H1 (cell line): ENCODE results near the gene LIMA1. TPM values are rescaled to one million over a fixed set of nuclear protein-coding genes. Genes with fewer than 3 reads are reported as not detected.

Experiments
- ASH2L ChIP-seq: fragments of 200-600, 300-600 bp; sonication (generic); IDR thresholded peaks from one replicate; pipeline ENCODE4 v1.7.1; 2017; ENCODE audit warnings: low read length
- CBX8 ChIP-seq: fragments of 300-800, 300-1000 bp; sonication (generic); IDR thresholded peaks from 2 replicates; pipeline ENCODE4 v1.7.1; 2016; ENCODE audit warnings: low read depth, low read length, borderline replicate concordance
- CHD7 ChIP-seq: fragments of 300-600 bp; sonication (generic); IDR thresholded peaks from 2 replicates; pipeline ENCODE4 v1.7.1; 2012; ENCODE audit warnings: low read length, moderate library complexity, mild to moderate bottlenecking, inconsistent platforms; ENCODE audit not compliant: insufficient replicate concordance
- EP300 ChIP-seq, 2 experiments: IDR thresholded peaks; 1 replicate in 1 of 2; 2 replicates in 1 of 2; pipeline ENCODE4 v1.6.1; 2011 to 2012; ENCODE audit warnings: low read depth in 2 of 2, low read length in 2 of 2, mild to moderate bottlenecking in 2 of 2, borderline replicate concordance in 1 of 2, inconsistent platforms in 1 of 2, moderate library complexity in 1 of 2
- GABPA ChIP-seq: IDR thresholded peaks from 2 replicates; pipeline ENCODE4 v1.6.1; 2011; ENCODE audit warnings: mild to moderate bottlenecking, low read length, moderate library complexity, borderline replicate concordance; ENCODE audit not compliant: insufficient read depth
- PHF8 ChIP-seq: fragments of 200-600 bp; sonication (generic); conservative IDR thresholded peaks from 2 replicates; pipeline ENCODE4 v1.7.1; 2012; ENCODE audit warnings: low read depth, mild to moderate bottlenecking, inconsistent platforms, low read length, moderate library complexity
- RXRA ChIP-seq: IDR thresholded peaks from 2 replicates; pipeline ENCODE4 v1.6.1; 2011; ENCODE audit warnings: low read depth, mild to moderate bottlenecking, low read length, moderate library complexity; ENCODE audit not compliant: insufficient read depth
- TAF7 ChIP-seq: optimal IDR thresholded peaks from 2 replicates; pipeline ENCODE3; 2011; ENCODE audit warnings: low read depth, mild to moderate bottlenecking, inconsistent platforms, low read length, moderate library complexity, borderline replicate concordance
- TCF12 ChIP-seq: IDR thresholded peaks from 2 replicates; pipeline ENCODE4 v1.6.1; 2011; ENCODE audit warnings: low read depth, mild to moderate bottlenecking, low read length
- polyA plus RNA-seq, 7 experiments: library from polyadenylated mRNA; depleted of rRNA in 3 of 7; stranded (reverse) in 5 of 7; unstranded in 2 of 7; fragments of >200 nt in 5 of 7; fragments of 200-250 nt in 2 of 7; gene quantifications; 1 replicate in 5 of 7; 2 replicates in 1 of 7; 4 replicates in 1 of 7; pipeline versions ENCODE4 v1.2.1 to v1.2.3, GENCODE V29; 2011 to 2013; ENCODE audit warnings: missing spikeins in 2 of 7, mixed read lengths in 2 of 7
- total RNA-seq: library from RNA; stranded (reverse); fragmentation: NEBNext Ultra II Directional; extraction: Animal tissue kit (Norgen Biotek cat#: 25700); gene quantifications from 2 replicates; pipeline ENCODE4 v1.2.1, GENCODE V29; 2021

Gene LIMA1
- total and polyA plus RNA-seq, 2 of the 8 experiments (the other 6 are each of a cell fraction or from before 2014, with no cell fraction given): 12.7 to 47.6 TPM

- TF ChIP-seq TAF7 (no peak), RXRA (no peak), GABPA (no peak), CBX8 (no peak), TCF12 (no peak), EP300 (IDR thresholded peaks at IDR 0.05; ENCODE audit: borderline replicate concordance in 1 of 2, low read depth in 2 of 2, low read length in 2 of 2) (no peak), ASH2L (no peak), PHF8 (no peak), CHD7 (no peak)
Observed at GRCh38 chr12:50220363-50220995, 62.8 kb downstream of the LIMA1 start (continued).
